Endothelial cell of umbilical vein (primary cell): ENCODE data around the gene C7orf25. TPM values are rescaled to one million over a fixed set of nuclear protein-coding genes. Genes with fewer than 3 reads are reported as not detected.

Experiments
- BruUV-seq: library from RNA; stranded (reverse); fragments of 400-500 nt; replicated peaks from 2 replicates; lab custom pipeline; 2021; lab: Mats Ljungman, UMichigan
- CTCF ChIA-PET: fragments of 300-600, 350-600 bp; sonication (Branson Sonifier 250); formaldehyde crosslinking; loops from one replicate; lab custom pipeline; 2021; ENCODE audit warnings: antibody characterized with exemption, inconsistent platforms; lab: Charles Lee
- POLR2A ChIA-PET: fragments of 300-600, 350-600 bp; sonication (Branson Sonifier 250); formaldehyde crosslinking; loops from one replicate; lab custom pipeline; 2021; ENCODE audit warnings: antibody characterized with exemption, inconsistent platforms; lab: Charles Lee
- DNase-seq: peaks from one replicate; pipeline ENCODE4 v3.0.0-alpha.2; 2011; ENCODE audit warnings: low read depth, low spot score
- FAIRE-seq: peaks from 2 replicates; lab custom pipeline; 2011; peaks lifted over from hg19 to GRCh38; lab: Jason Lieb, UNC
- H2AFZ ChIP-seq: 2 replicates; pipeline ENCODE4 v1.6.0; 2012; ENCODE audit warnings: low read depth, low read length, control low read depth, inconsistent platforms
- H3K27ac ChIP-seq: 2 replicates; pipeline ENCODE4 v1.5.1; 2011; ENCODE audit warnings: low read depth, mild to moderate bottlenecking, control low read depth, low read length, moderate library complexity; ENCODE audit not compliant: insufficient read depth
- H3K27me3 ChIP-seq, 2 experiments: 2 replicates each; pipeline versions ENCODE4 v1.6.0 to v1.6.1; 2011; ENCODE audit warnings: low read length in 2 of 2, mixed read lengths in 1 of 2; ENCODE audit not compliant: control insufficient read depth in 2 of 2, insufficient read depth in 2 of 2
- H3K36me3 ChIP-seq, 2 experiments: 2 replicates in 1 of 2; 3 replicates in 1 of 2; pipeline ENCODE4 v1.5.1; 2011; ENCODE audit warnings: low read length in 2 of 2, mild to moderate bottlenecking in 1 of 2, moderate library complexity in 1 of 2; ENCODE audit not compliant: control insufficient read depth in 2 of 2, insufficient read depth in 2 of 2; ENCODE audit errors: extremely low read depth in 1 of 2
- H3K4me1 ChIP-seq: 3 replicates; pipeline ENCODE4 v1.5.1; 2011; ENCODE audit warnings: mild to moderate bottlenecking, low read length; ENCODE audit not compliant: control insufficient read depth, insufficient read depth; ENCODE audit errors: extremely low read depth
- H3K4me2 ChIP-seq: 2 replicates; pipeline ENCODE4 v1.6.1; 2011; ENCODE audit warnings: low read length, control low read depth, mixed read lengths; ENCODE audit not compliant: insufficient read depth
- H3K4me3 ChIP-seq, 3 experiments: fragments of 200-600 bp in 1 of 3; sonication (generic), shearing (Covaris generic) in 1 of 3; replicated peaks in 1 of 3; 2 replicates each; pipeline ENCODE4 v1.5.1; 2011 to 2016; ENCODE audit warnings: control low read depth in 3 of 3, low read length in 3 of 3, mild to moderate bottlenecking in 2 of 3, inconsistent platforms in 1 of 3, low read depth in 1 of 3, moderate library complexity in 1 of 3; ENCODE audit not compliant: insufficient read depth in 1 of 3
- H3K79me2 ChIP-seq: 2 replicates; pipeline ENCODE4 v1.6.0; 2012; ENCODE audit warnings: low read length, inconsistent platforms; ENCODE audit not compliant: control insufficient read depth, insufficient read depth
- H3K9ac ChIP-seq: replicated peaks from 2 replicates; pipeline ENCODE3; 2011; ENCODE audit warnings: low read length, control low read depth; ENCODE audit not compliant: insufficient read depth; ENCODE audit errors: extremely low read depth
- H3K9me1 ChIP-seq: replicated peaks from 3 replicates; pipeline ENCODE4 v1.6.0; 2011; ENCODE audit warnings: mild to moderate bottlenecking, low read length; ENCODE audit not compliant: control insufficient read depth, insufficient read depth; ENCODE audit errors: extremely low read depth
- H3K9me3 ChIP-seq: replicated peaks from 2 replicates; pipeline ENCODE4 v1.5.1; 2012; ENCODE audit warnings: low read length, inconsistent platforms; ENCODE audit not compliant: control insufficient read depth, insufficient read depth
- H4K20me1 ChIP-seq: replicated peaks from 2 replicates; pipeline ENCODE3; 2011; ENCODE audit warnings: mild to moderate bottlenecking, low read length; ENCODE audit not compliant: control insufficient read depth, insufficient read depth; ENCODE audit errors: extremely low read depth
- CTCF ChIP-seq, 2 donors: IDR thresholded peaks; 1 replicate in 1 of 2; 2 replicates in 1 of 2; pipeline ENCODE4 v1.5.1; 2011; ENCODE audit warnings: low read length in 2 of 2, mild to moderate bottlenecking in 2 of 2, moderate library complexity in 2 of 2, control low read depth in 1 of 2, inconsistent platforms in 1 of 2, low read depth in 1 of 2; ENCODE audit not compliant: insufficient read depth in 1 of 2; ENCODE audit errors: extremely low read depth in 1 of 2
- EZH2 ChIP-seq: IDR thresholded peaks from 2 replicates; pipeline ENCODE4 v1.6.1; 2012; ENCODE audit warnings: borderline replicate concordance, low read depth, mild to moderate bottlenecking, moderate library complexity, low read length, inconsistent platforms; ENCODE audit not compliant: severe bottlenecking
- FOS ChIP-seq: IDR thresholded peaks from 2 replicates; pipeline ENCODE4 v1.6.1; 2011; ENCODE audit warnings: mild to moderate bottlenecking, low read length, moderate library complexity, borderline replicate concordance; ENCODE audit not compliant: insufficient read depth
- JUN ChIP-seq: IDR thresholded peaks from 2 replicates; pipeline ENCODE4 v1.6.1; 2011; ENCODE audit warnings: borderline replicate concordance, low read depth; ENCODE audit not compliant: insufficient read length, insufficient read depth
- MAX ChIP-seq: IDR thresholded peaks from 2 replicates; pipeline ENCODE4 v1.6.1; 2011; ENCODE audit not compliant: insufficient read depth, insufficient read length
- POLR2A ChIP-seq: IDR thresholded peaks from 2 replicates; pipeline ENCODE4 v1.6.1; 2012; ENCODE audit warnings: low read depth, mild to moderate bottlenecking, control low read depth, low read length
- POLR2AphosphoS5 ChIP-seq: IDR thresholded peaks from 2 replicates; pipeline ENCODE4 v1.6.1; 2012; ENCODE audit warnings: low read depth, mild to moderate bottlenecking, control low read depth, low read length, moderate library complexity; ENCODE audit not compliant: insufficient read depth
- dilution Hi-C: fragments of 300-500 bp; cut with MboI; formaldehyde crosslinking; loops from one replicate; pipeline ENCODE4 v1.15.0; 2019; ENCODE audit warnings: low sequenced_read_pairs; ENCODE audit not compliant: extremely low pct_ligation_motif_present
- intact Hi-C: fragments of 100-400 bp; cut with micrococcal nuclease; formaldehyde crosslinking; loops from one replicate; pipeline ENCODE4 v1.10.0; 2022
- polyA plus RNA-seq, 4 experiments: library from polyadenylated mRNA; depleted of rRNA in 3 of 4; stranded (reverse) in 3 of 4; unstranded in 1 of 4; fragments of >200 nt; gene quantifications; 2 replicates each; pipeline versions ENCODE4 v1.2.1 to v1.2.3, GENCODE V29; 2011 to 2012; ENCODE audit warnings: missing spikeins in 1 of 4
- total RNA-seq: library from RNA; stranded (reverse); gene quantifications from 2 replicates; pipeline ENCODE4 v1.2.3, GENCODE V29; 2021

C7orf25 gene
- total and polyA plus RNA-seq, 2 donors (not counting 3 experiments of a cell fraction or from before 2014, with no cell fraction given) = 1.4 to 4.5 TPM

- Histone ChIP-seq H3K79me2 (no peaks in the 10 kb centered on the region), H3K9me3 (no peaks in the 10 kb centered on the region), H3K9ac (peak overlapping the region; percentile 42), H3K4me1 (peaks cover 33% of the 10 kb centered on the region), H3K9me1 (no peaks in the 10 kb centered on the region), H3K4me2 (peak overlapping the region; percentile 78), H3K27ac (peak overlapping the region; percentile 86), H4K20me1 (no peaks in the 10 kb centered on the region), H3K4me3 (peak overlapping the region in 1 of 3 experiments; percentile 34), H3K27me3 (no peaks in the 10 kb centered on the region), H3K36me3 (peaks cover 5 to 7% of the 10 kb centered on the region in 2 experiments), H2AFZ (no peak overlapping the region)
- TSS peak; percentile 72 for BruUV-seq
- TF ChIP-seq JUN (peak; percentile 53), CTCF (IDR thresholded peaks at IDR 0.05; ENCODE audit: extremely low read depth in 1 of 2, insufficient read depth in 1 of 2, low read depth in 1 of 2, low read length in 2 of 2) (no peak), EZH2 (no peak), POLR2A (no peak), POLR2AphosphoS5 (peak; percentile 37), FOS (peak; percentile 42), MAX (no peak)
- peak; percentile 70 for FAIRE-seq
- intact Hi-C loops = no loop called here
- CTCF ChIA-PET = interaction anchor here (1.0 to 3.1 kb wide), 4 partner anchors 9 to 27 kb away, joined by 4 to 10 read pairs (median 8); partner anchors contain the start of genes MRPL32 and PSMA2
- peak; percentile 64 for DNase-seq
- dilution Hi-C loops = no loop called here
- POLR2A ChIA-PET = interaction anchor here (0.5 kb wide), 1 partner anchor 988 kb away, joined by 3 read pairs; no protein-coding TSS in a partner anchor
These were observed 2.7 kb upstream of the C7orf25 start for GRCh38 chr7:42914421-42915045.
